Loucy (cell line): Measurements from ENCODE around the gene TGIF2.

Experiments used
- EZH2phosphoT487 ChIP-seq: fragments of 200-600 bp; IDR thresholded peaks from 2 replicates; pipeline ENCODE4 v1.6.1; 2018; ENCODE audit warnings: antibody characterized with exemption, mild to moderate bottlenecking, moderate library complexity, borderline replicate concordance
- TF ChIP-seq, protein P1 (sequence below): fragments of 200-600 bp; sonication (generic); conservative IDR thresholded peaks from 2 replicates; pipeline ENCODE4 v1.5.1; 2014; ENCODE audit warnings: mild to moderate bottlenecking, antibody characterized with exemption, low read length

GRCh38 chr20:36585410-36586125 lies 12.2 kb downstream of the TGIF2 start:
- TF ChIP-seq, protein P1, sequence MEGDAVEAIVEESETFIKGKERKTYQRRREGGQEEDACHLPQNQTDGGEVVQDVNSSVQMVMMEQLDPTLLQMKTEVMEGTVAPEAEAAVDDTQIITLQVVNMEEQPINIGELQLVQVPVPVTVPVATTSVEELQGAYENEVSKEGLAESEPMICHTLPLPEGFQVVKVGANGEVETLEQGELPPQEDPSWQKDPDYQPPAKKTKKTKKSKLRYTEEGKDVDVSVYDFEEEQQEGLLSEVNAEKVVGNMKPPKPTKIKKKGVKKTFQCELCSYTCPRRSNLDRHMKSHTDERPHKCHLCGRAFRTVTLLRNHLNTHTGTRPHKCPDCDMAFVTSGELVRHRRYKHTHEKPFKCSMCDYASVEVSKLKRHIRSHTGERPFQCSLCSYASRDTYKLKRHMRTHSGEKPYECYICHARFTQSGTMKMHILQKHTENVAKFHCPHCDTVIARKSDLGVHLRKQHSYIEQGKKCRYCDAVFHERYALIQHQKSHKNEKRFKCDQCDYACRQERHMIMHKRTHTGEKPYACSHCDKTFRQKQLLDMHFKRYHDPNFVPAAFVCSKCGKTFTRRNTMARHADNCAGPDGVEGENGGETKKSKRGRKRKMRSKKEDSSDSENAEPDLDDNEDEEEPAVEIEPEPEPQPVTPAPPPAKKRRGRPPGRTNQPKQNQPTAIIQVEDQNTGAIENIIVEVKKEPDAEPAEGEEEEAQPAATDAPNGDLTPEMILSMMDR, result no peak
- TF ChIP-seq EZH2phosphoT487, result no peak
